ENCODE data around the gene REG4. TPM values are rescaled to one million over a fixed set of nuclear protein-coding genes. Genes with fewer than 3 reads are reported as not detected.

Gene REG4
- total and polyA plus RNA-seq, 7 experiments from 2014 or later: 0.37 to 9.8 (median 4.2) TPM; not detected in 1

DNA sequence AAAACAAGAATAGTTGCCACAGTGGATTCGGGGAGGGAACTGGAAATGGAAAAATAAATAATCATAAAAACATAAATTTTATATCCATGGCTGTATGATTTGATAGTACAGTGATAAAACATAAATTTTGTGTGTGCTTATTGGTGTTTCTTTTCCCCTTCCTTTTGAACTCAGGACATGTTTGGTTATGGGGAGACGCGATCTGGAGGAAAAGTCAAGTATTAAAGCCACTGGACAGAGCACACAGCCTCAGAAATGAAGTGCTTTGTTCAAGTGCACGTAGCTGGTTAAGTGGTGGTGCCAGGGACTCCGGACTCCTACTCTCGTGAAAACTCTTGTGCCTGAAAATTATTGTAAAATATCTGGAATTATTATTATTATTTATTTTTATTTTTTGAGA, 32.9 kb downstream of the REG4 start:
- H3K36me3 Mint-ChIP-seq: no peaks in the 10 kb centered on the region
- CTCF ChIA-PET: no interaction called here
- H3K36me3 ChIP-seq (ENCODE audit: control insufficient read depth in 2 of 3, insufficient read depth in 3 of 3, low read length in 3 of 3): no peaks in the 10 kb centered on the region
- POLR2A ChIA-PET: no interaction called here
- no peak overlapping the region for H3K4me3 ChIP-seq (ENCODE audit: low read length)
- peaks cover 0 to 52% (median 12%) of the 10 kb centered on the region in 5 donors for H3K27me3 Mint-ChIP-seq
- H3K27me3 ChIP-seq (ENCODE audit: control insufficient read depth in 2 of 2, insufficient read depth in 2 of 2, low read length in 2 of 2): no peaks in the 10 kb centered on the region
- no peaks in the 10 kb centered on the region for H3K9me3 ChIP-seq (ENCODE audit: control insufficient read depth in 2 of 3, low read length in 3 of 3)
- H3K27ac Mint-ChIP-seq: no peak overlapping the region
- H3K4me1 Mint-ChIP-seq: peaks cover 0 to 6% (median 0%) of the 10 kb centered on the region in 7 donors
- no peaks in the 10 kb centered on the region for H3K4me1 ChIP-seq (ENCODE audit: control insufficient read depth in 2 of 2, insufficient read depth in 2 of 2, low read length in 2 of 2)
- ATAC-seq (no peak), DNase-seq (no peak)
- H3K27ac ChIP-seq (ENCODE audit: low read depth, low read length): no peak overlapping the region
- no peak overlapping the region for H3K4me3 Mint-ChIP-seq
- H3K9me3 Mint-ChIP-seq: no peaks in the 10 kb centered on the region
- intact Hi-C loops (cut with micrococcal nuclease): no loop called here

DNA sequence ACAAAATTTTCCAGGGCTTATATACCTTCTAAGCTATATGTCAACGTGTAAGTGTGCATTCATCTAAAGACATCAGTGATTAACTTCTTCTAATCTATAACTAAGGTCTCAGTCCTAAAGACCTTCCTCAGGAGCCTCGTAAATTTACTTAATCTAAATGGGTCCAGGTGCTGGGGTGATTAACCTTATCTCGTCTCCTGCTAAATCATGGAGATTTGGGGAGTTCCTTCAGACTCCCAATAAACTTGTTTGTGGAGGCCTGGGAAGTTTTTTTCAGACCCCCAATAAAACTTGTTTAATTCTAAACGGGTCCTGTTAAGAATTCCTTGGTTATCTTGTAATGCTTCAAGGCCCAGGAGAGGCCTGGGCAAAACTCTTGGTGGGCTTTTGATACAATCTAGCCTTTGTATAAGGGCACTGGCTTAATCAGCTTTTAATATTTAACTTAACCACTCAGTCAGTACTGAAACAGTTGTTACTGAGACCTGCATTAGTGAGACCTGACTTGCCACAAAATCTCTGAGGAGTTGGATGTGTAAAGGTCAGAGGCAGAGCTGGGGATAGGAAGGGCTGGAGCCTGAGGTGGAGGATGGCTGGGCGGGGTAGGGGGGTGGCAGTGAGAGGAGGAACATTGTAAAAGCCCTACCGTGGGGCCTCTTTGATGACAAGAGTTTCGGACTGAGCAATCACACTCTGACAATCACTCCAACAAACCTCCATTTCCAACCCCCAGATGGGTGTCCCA, 36.3 kb downstream of the REG4 start:
- no peaks in the 10 kb centered on the region for H3K4me1 Mint-ChIP-seq
- H3K4me3 Mint-ChIP-seq: no peak overlapping the region
- H3K27ac ChIP-seq (ENCODE audit: low read depth, low read length): no peak overlapping the region
- no peak overlapping the region for H3K27ac Mint-ChIP-seq
- H3K9me3 Mint-ChIP-seq: no peaks in the 10 kb centered on the region
- peaks cover 0 to 24% (median 10%) of the 10 kb centered on the region in 5 donors for H3K27me3 Mint-ChIP-seq
- no peaks in the 10 kb centered on the region for H3K36me3 Mint-ChIP-seq
- ChIA-PET CTCF (interaction anchor here (0.6 kb wide), 1 partner anchor 115 kb away, joined by 3 read pairs; no protein-coding TSS in a partner anchor), POLR2A (no interaction called here)
- DNase-seq: no peak
- H3K4me1 ChIP-seq (ENCODE audit: control insufficient read depth in 2 of 2, insufficient read depth in 2 of 2, low read length in 2 of 2): no peaks in the 10 kb centered on the region
- H3K4me3 ChIP-seq (ENCODE audit: low read length): no peak overlapping the region
- no peaks in the 10 kb centered on the region for H3K9me3 ChIP-seq (ENCODE audit: control insufficient read depth in 2 of 3, low read length in 3 of 3)
- H3K36me3 ChIP-seq (ENCODE audit: control insufficient read depth in 2 of 3, insufficient read depth in 3 of 3, low read length in 3 of 3): no peaks in the 10 kb centered on the region
- intact Hi-C loops (cut with micrococcal nuclease): no loop called here
- H3K27me3 ChIP-seq (ENCODE audit: control insufficient read depth in 2 of 2, insufficient read depth in 2 of 2, low read length in 2 of 2): no peaks in the 10 kb centered on the region
- ATAC-seq: no peak

DNA sequence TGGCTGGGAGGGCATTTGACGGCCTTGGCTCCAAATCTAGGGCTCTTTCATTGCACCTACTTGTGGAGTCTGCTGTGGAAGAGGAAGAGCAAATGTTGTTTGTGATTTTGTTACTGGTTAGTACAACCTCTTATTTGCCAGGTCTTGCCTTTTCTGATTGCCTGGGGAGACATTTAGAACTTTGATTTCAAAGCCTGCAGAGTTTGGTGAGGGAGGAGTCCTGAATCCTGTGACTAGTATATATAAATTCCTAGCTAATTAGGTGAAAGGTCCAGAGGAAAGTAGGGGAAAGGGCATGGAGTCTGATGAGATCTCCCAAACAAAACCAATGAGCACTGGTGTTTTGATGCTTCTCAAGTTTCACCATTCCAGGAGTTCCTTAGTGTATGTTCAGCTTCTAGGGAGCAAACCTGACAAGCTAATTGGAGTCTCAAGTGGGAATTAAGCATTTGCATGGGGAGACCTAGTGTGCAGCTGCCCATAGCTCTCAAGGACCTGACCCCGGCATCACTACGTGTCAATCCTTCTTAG, 37.5 kb downstream of the REG4 start:
- ChIA-PET CTCF (no interaction called here), POLR2A (no interaction called here)
- H3K27ac Mint-ChIP-seq: no peak overlapping the region
- no peak overlapping the region for H3K4me3 ChIP-seq (ENCODE audit: low read length)
- intact Hi-C loops (cut with micrococcal nuclease): no loop called here
- H3K27me3 Mint-ChIP-seq: peaks cover 0 to 21% (median 9%) of the 10 kb centered on the region in 5 donors
- no peaks in the 10 kb centered on the region for H3K4me1 ChIP-seq (ENCODE audit: control insufficient read depth in 2 of 2, insufficient read depth in 2 of 2, low read length in 2 of 2)
- DNase-seq: no peak
- H3K36me3 Mint-ChIP-seq: no peaks in the 10 kb centered on the region
- no peaks in the 10 kb centered on the region for H3K4me1 Mint-ChIP-seq
- ATAC-seq: no peak
- no peak overlapping the region for H3K4me3 Mint-ChIP-seq
- no peaks in the 10 kb centered on the region for H3K9me3 ChIP-seq (ENCODE audit: control insufficient read depth in 2 of 3, low read length in 3 of 3)
- no peaks in the 10 kb centered on the region for H3K27me3 ChIP-seq (ENCODE audit: control insufficient read depth in 2 of 2, insufficient read depth in 2 of 2, low read length in 2 of 2)
- no peaks in the 10 kb centered on the region for H3K9me3 Mint-ChIP-seq
- H3K36me3 ChIP-seq (ENCODE audit: control insufficient read depth in 2 of 3, insufficient read depth in 3 of 3, low read length in 3 of 3): no peaks in the 10 kb centered on the region
- no peak overlapping the region for H3K27ac ChIP-seq (ENCODE audit: low read depth, low read length)

DNA sequence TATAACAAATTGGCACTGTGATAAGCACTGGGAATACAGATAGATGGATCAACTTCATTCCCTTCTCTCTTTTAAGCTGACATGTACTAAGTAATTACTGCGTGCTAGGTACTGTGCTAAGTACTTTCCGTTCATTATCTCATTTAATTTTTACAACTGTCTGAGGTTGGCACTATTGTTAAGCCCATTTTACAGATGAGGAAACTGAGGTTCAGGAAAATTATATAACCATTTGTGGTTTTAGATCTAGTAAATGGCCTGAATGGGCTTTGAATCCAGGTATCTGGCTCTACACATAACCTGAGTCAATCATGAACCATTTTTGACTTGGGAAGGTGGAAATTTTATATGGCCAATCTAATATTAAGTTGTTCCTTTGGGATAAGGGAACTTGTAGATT, 39.0 kb downstream of the REG4 start:
- CTCF ChIA-PET: no interaction called here
- ATAC-seq: no peak
- DNase-seq: no peak

DNA sequence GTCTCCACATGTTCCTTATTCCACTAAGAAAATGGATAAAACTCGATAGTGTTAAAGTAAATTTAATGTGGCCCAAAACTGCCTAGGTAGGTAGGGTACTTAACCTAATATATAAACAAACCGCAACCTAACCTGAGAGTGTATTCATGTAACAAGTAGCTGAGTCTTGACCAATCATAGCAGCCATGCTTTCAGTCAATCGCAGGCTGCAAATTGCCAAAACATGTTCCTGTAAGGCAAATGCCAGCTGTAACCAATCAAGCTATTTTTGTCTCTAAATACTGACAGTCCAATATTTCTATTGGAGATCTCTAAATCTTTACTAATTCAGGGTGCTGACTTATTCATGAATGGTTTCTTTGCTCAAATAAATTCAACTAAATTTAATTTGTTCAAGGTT, 39.5 kb downstream of the REG4 start:
- Mint-ChIP-seq H3K27me3 (peaks cover 7 to 31% (median 17%) of the 10 kb centered on the region in 5 donors), H3K27ac (no peak overlapping the region), H3K9me3 (no peaks in the 10 kb centered on the region), H3K4me1 (no peaks in the 10 kb centered on the region), H3K36me3 (no peaks in the 10 kb centered on the region), H3K4me3 (no peak overlapping the region)
- Histone ChIP-seq H3K4me1 (ENCODE audit: control insufficient read depth in 2 of 2, insufficient read depth in 2 of 2, low read length in 2 of 2) (no peaks in the 10 kb centered on the region), H3K4me3 (ENCODE audit: low read length) (no peak overlapping the region), H3K27me3 (ENCODE audit: control insufficient read depth in 2 of 2, insufficient read depth in 2 of 2, low read length in 2 of 2) (no peaks in the 10 kb centered on the region), H3K9me3 (ENCODE audit: control insufficient read depth in 2 of 3, low read length in 3 of 3) (no peaks in the 10 kb centered on the region), H3K36me3 (ENCODE audit: control insufficient read depth in 2 of 3, insufficient read depth in 3 of 3, low read length in 3 of 3) (no peaks in the 10 kb centered on the region), H3K27ac (ENCODE audit: low read depth, low read length) (no peak overlapping the region)
- intact Hi-C loops (cut with micrococcal nuclease): no loop called here
- POLR2A ChIA-PET: interaction anchor here (0.8 kb wide), 1 partner anchor 30 kb away, joined by 3 read pairs; no protein-coding TSS in a partner anchor
- CTCF ChIA-PET: no interaction called here
- ATAC-seq (no peak), DNase-seq (no peak)

More for the DNA sequence above, 39.0 kb downstream of the REG4 start:
- no peaks in the 10 kb centered on the region for H3K27me3 ChIP-seq (ENCODE audit: control insufficient read depth in 2 of 2, insufficient read depth in 2 of 2, low read length in 2 of 2)
- Mint-ChIP-seq H3K4me1 (no peaks in the 10 kb centered on the region), H3K27me3 (peaks cover 2 to 26% (median 12%) of the 10 kb centered on the region in 5 donors), H3K9me3 (no peaks in the 10 kb centered on the region), H3K4me3 (no peak overlapping the region), H3K27ac (no peak overlapping the region), H3K36me3 (no peaks in the 10 kb centered on the region)
- intact Hi-C loops (cut with micrococcal nuclease): no loop called here
- H3K4me3 ChIP-seq (ENCODE audit: low read length): no peak overlapping the region
- POLR2A ChIA-PET: interaction anchor here (0.8 kb wide), 1 partner anchor 30 kb away, joined by 3 read pairs; no protein-coding TSS in a partner anchor
- H3K4me1 ChIP-seq (ENCODE audit: control insufficient read depth in 2 of 2, insufficient read depth in 2 of 2, low read length in 2 of 2): no peaks in the 10 kb centered on the region
- H3K9me3 ChIP-seq (ENCODE audit: control insufficient read depth in 2 of 3, low read length in 3 of 3): no peaks in the 10 kb centered on the region
- H3K27ac ChIP-seq (ENCODE audit: low read depth, low read length): no peak overlapping the region
- H3K36me3 ChIP-seq (ENCODE audit: control insufficient read depth in 2 of 3, insufficient read depth in 3 of 3, low read length in 3 of 3): no peaks in the 10 kb centered on the region

DNA sequence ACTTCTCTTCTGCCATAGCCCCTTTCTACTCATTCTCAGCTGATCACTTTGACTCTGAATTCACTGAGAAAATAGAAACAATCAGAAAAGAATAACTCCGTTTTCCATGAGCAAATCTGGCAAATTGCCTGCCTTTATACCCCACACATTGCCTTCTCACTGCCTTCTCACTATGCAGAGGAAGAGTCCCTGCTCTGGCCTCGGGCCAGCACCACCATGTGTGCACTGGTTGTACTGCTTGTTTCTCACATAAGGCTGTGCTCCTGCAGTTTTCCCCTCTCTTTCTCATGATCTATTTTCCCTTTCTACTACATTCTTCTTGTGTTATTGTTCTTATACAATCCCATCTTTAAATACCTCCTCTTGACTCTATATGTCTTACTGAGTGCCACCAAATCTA, 40.2 kb downstream of the REG4 start:
- ChIA-PET POLR2A (no interaction called here), CTCF (no interaction called here)
- no peak for DNase-seq
- no peaks in the 10 kb centered on the region for H3K36me3 ChIP-seq (ENCODE audit: control insufficient read depth in 2 of 3, insufficient read depth in 3 of 3, low read length in 3 of 3)
- Mint-ChIP-seq H3K4me1 (no peaks in the 10 kb centered on the region), H3K27ac (no peak overlapping the region), H3K9me3 (no peaks in the 10 kb centered on the region), H3K4me3 (no peak overlapping the region), H3K27me3 (peaks cover 10 to 36% (median 14%) of the 10 kb centered on the region in 5 donors), H3K36me3 (no peaks in the 10 kb centered on the region)
- no peaks in the 10 kb centered on the region for H3K27me3 ChIP-seq (ENCODE audit: control insufficient read depth in 2 of 2, insufficient read depth in 2 of 2, low read length in 2 of 2)
- H3K4me3 ChIP-seq (ENCODE audit: low read length): no peak overlapping the region
- no peak for ATAC-seq
- H3K4me1 ChIP-seq (ENCODE audit: control insufficient read depth in 2 of 2, insufficient read depth in 2 of 2, low read length in 2 of 2): no peaks in the 10 kb centered on the region
- no peak overlapping the region for H3K27ac ChIP-seq (ENCODE audit: low read depth, low read length)
- no peaks in the 10 kb centered on the region for H3K9me3 ChIP-seq (ENCODE audit: control insufficient read depth in 2 of 3, low read length in 3 of 3)
- intact Hi-C loops (cut with micrococcal nuclease): no loop called here

DNA sequence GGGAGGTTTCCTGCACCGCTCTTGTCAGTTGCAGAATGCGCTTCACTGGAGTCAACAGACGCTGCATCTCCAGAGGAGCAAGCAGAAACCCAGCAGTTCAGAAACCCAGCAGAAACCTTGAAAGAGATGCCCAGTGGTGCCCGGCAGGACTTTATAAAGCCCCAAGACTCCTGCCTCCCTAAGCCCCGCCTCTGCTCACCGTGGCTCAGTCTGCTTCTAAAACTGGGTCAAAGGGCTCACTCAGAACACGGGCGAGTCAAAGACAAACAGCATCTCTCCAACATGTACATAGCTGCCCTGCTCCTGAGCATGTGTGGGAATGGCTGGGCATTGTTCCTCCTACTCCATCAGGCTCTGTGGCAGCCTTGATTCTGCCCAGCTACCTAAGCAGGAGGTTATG, 42.5 kb downstream of the REG4 start, which contains the start of gene HMGCS2:
TSS of gene HMGCS2 (minus strand) at position 128 of the 400 bp plus-strand sequence. CDS start at position 67, 61 bp downstream.
- Histone ChIP-seq H3K9me3 (ENCODE audit: control insufficient read depth in 2 of 3, low read length in 3 of 3) (no peaks in the 10 kb centered on the region), H3K4me3 (ENCODE audit: low read length) (no peak within 1 kb of the TSS), H3K36me3 (ENCODE audit: control insufficient read depth in 2 of 3, insufficient read depth in 3 of 3, low read length in 3 of 3) (no peaks in the 10 kb centered on the region), H3K4me1 (ENCODE audit: control insufficient read depth in 2 of 2, insufficient read depth in 2 of 2, low read length in 2 of 2) (no peaks in the 10 kb centered on the region), H3K27me3 (ENCODE audit: control insufficient read depth in 2 of 2, insufficient read depth in 2 of 2, low read length in 2 of 2) (no peaks in the 10 kb centered on the region), H3K27ac (ENCODE audit: low read depth, low read length) (no peak within 1 kb of the TSS)
- Mint-ChIP-seq H3K4me3 (no peak within 1 kb of the TSS), H3K4me1 (no peaks in the 10 kb centered on the region), H3K27me3 (peaks cover 17 to 50% (median 19%) of the 10 kb centered on the region in 5 donors), H3K9me3 (no peaks in the 10 kb centered on the region), H3K36me3 (no peaks in the 10 kb centered on the region), H3K27ac (no peak within 1 kb of the TSS)
- ATAC-seq (no peak), DNase-seq (no peak)
- intact Hi-C loops (cut with micrococcal nuclease): no loop called here
- ChIA-PET CTCF (no interaction called here), POLR2A (no interaction called here)

Data from naive thymus-derived CD4-positive, alpha-beta T cell (primary cell).